Mucosa of descending colon (tissue), 3 donors: ENCODE data around the gene BORCS5. TPM values are rescaled to one million over a fixed set of nuclear protein-coding genes. Genes with fewer than 3 reads are reported as not detected.

Source experiments
- ATAC-seq: fragments of 200-7000 bp; cut with Tn5 transposase; one replicate; pipeline ENCODE4 v1.9.1; 2020; ENCODE audit warnings: mild to moderate bottlenecking, moderate library complexity
- DNase-seq, 3 donors: peaks; one replicate each; pipeline ENCODE4 v3.0.0-alpha.2; 2020
- H3K36me3 ChIP-seq: fragments of 200-600 bp; one replicate; pipeline ENCODE4 v1.8.0; 2021; ENCODE audit warnings: low read depth, mild to moderate bottlenecking
- H3K4me1 ChIP-seq: fragments of 200-600 bp; one replicate; pipeline ENCODE4 v1.8.0; 2021; ENCODE audit warnings: low read depth, mild to moderate bottlenecking
- H3K4me3 ChIP-seq: fragments of 200-600 bp; one replicate; pipeline ENCODE4 v1.8.0; 2021; ENCODE audit warnings: mild to moderate bottlenecking
- H3K9me3 ChIP-seq: fragments of 200-600 bp; one replicate; pipeline ENCODE4 v1.8.0; 2021; ENCODE audit warnings: mild to moderate bottlenecking
- intact Hi-C, 2 donors: fragments of 100-400 bp; cut with DNase I in 1 of 2; cut with micrococcal nuclease in 1 of 2; formaldehyde crosslinking; loops; one replicate each; pipeline versions ENCODE4 v1.11.0 to v1.11.1; 2022; cut with DNase I, micrococcal nuclease
- total RNA-seq, 3 donors: library from RNA; stranded (reverse); fragmentation: NEBNext Ultra II Directional in 2 of 3; extraction: Animal tissue kit (Norgen Biotek cat#: 25700) in 2 of 3; gene quantifications; one replicate each; pipeline versions ENCODE4 v1.2.1 to v1.2.4, GENCODE V29; 2021 to 2023
- TF ChIP-seq, protein P1 (sequence below): fragments of 200-600 bp; IDR thresholded peaks from one replicate; pipeline ENCODE4 v1.8.0; 2022; ENCODE audit warnings: antibody characterized with exemption, mild to moderate bottlenecking
- donor health status: DM: no; HTN: no; CAD: no; lungs with moderate emphysema.
- donor health status: DM: no; HTN: no; CAD: no.
- donor health status: DM: no; HTN: yes; CAD: no.

Gene BORCS5
- total RNA-seq, 3 donors from 2014 or later = 12.1 to 18.1 (median 15.0) TPM

DNA sequence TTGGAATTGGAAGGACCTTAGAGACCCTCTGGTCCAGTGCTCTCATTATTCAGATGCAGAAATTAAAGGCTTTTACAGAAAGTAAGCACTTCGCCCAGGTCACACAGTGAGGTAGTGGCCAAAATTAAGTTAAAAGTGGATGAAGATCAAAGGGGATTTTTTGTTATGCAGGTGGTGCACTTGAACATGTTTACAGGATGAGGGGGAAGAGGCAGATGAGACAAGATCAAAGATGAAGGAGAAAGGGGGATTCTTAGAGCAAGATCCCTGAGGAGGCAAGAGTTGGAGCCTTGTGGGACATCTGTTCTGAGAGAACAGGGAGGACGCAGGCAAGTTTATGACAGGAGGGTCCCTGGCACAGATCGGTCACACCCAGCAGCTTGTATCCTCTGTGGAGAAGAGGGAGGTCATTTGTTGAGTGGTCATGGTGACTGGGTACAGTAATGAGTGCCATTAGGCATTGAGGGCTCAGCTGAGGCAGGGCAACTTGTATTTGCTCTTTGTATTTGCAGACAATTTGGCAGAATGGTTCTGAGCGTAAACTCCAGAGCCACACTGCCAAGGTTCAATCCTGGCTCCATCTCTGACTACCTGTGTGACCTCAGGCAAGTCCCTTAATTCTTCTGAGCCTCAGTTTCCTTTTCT lies 84.0 kb downstream of the BORCS5 start:
- Histone ChIP-seq H3K4me3 (no peak overlapping the region), H3K36me3 (no peaks in the 10 kb centered on the region), H3K9me3 (no peaks in the 10 kb centered on the region), H3K4me1 (peaks cover 6% of the 10 kb centered on the region)
- TF ChIP-seq, protein P1, sequence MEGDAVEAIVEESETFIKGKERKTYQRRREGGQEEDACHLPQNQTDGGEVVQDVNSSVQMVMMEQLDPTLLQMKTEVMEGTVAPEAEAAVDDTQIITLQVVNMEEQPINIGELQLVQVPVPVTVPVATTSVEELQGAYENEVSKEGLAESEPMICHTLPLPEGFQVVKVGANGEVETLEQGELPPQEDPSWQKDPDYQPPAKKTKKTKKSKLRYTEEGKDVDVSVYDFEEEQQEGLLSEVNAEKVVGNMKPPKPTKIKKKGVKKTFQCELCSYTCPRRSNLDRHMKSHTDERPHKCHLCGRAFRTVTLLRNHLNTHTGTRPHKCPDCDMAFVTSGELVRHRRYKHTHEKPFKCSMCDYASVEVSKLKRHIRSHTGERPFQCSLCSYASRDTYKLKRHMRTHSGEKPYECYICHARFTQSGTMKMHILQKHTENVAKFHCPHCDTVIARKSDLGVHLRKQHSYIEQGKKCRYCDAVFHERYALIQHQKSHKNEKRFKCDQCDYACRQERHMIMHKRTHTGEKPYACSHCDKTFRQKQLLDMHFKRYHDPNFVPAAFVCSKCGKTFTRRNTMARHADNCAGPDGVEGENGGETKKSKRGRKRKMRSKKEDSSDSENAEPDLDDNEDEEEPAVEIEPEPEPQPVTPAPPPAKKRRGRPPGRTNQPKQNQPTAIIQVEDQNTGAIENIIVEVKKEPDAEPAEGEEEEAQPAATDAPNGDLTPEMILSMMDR = no peak
- intact Hi-C loops = no loop called here
- peak; percentile 69 for ATAC-seq
- DNase-seq = no peak

- no peak for DNase-seq
- peak; percentile 39 for ATAC-seq
- TF ChIP-seq, protein P1 = no peak
- Histone ChIP-seq H3K4me3 (no peak overlapping the region), H3K9me3 (no peaks in the 10 kb centered on the region), H3K4me1 (peaks cover 6% of the 10 kb centered on the region), H3K36me3 (no peaks in the 10 kb centered on the region)
- intact Hi-C loops = no loop called here
Observed at GRCh38 chr12:12441429-12441807, 84.5 kb downstream of the BORCS5 start.

- DNase-seq = peak in 1 of 3 donors; percentile 43
- TF ChIP-seq, protein P1 = no peak
- Histone ChIP-seq H3K4me1 (peaks cover 6% of the 10 kb centered on the region), H3K36me3 (no peaks in the 10 kb centered on the region), H3K4me3 (no peak overlapping the region), H3K9me3 (no peaks in the 10 kb centered on the region)
- ATAC-seq = peak; percentile 60
- intact Hi-C loops = no loop called here
Observed at GRCh38 chr12:12441843-12442461, 85.1 kb downstream of the BORCS5 start.

- no peak overlapping the region for H3K4me3 ChIP-seq
- H3K4me1 ChIP-seq = peaks cover 6% of the 10 kb centered on the region
- H3K36me3 ChIP-seq = no peaks in the 10 kb centered on the region
- no peaks in the 10 kb centered on the region for H3K9me3 ChIP-seq
- DNase-seq (no peak), ATAC-seq (no peak)
- intact Hi-C loops = no loop called here
- TF ChIP-seq, protein P1 = no peak
Observed at GRCh38 chr12:12442548-12443071, 85.7 kb downstream of the BORCS5 start.

DNA sequence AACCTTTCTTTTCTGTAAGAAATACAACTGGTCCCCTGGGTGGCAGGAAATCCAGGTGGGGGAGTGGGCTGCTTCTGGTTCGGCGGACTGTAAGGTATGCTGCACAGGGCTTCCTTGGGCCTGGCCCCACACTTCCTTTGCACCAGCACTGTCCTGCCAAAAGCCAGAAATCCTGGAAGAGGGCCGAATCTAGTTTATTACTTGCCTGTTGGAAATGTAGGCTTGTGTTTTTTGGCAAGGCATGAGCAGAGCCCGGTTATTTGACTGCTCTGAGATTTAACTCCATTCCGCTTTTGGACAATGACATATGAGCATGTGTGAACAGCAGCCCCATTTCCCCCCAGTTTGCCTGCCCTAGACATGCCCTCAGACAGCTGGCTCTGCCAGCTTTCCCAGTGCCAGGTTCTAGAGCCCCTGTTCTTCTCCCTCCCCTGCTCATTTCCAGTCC lies 86.6 kb downstream of the BORCS5 start:
- intact Hi-C loops = no loop called here
- ATAC-seq = no peak

More for the DNA sequence above, 86.6 kb downstream of the BORCS5 start:
- Histone ChIP-seq H3K9me3 (no peaks in the 10 kb centered on the region), H3K36me3 (no peaks in the 10 kb centered on the region), H3K4me1 (peaks cover 6% of the 10 kb centered on the region), H3K4me3 (no peak overlapping the region)
- TF ChIP-seq, protein P1 = no peak
- no peak for DNase-seq
